Stimulated activated naive CD4-positive, alpha-beta T cell (primary cell): Measurements from ENCODE around the gene CYSTM1.

Source experiments
- DNase-seq, 6 experiments: peaks; one replicate each; lab custom pipeline; 2025; lab: John Stamatoyannopoulos, UW

Gene CYSTM1

GRCh38 chr5:140174465-140175366 is at the start of gene CYSTM1:
CYSTM1 (plus strand) TSS chr5:140175188; CDS start chr5:140194466, 19,278 bp downstream.
- peak; percentile 93 to 95 (median 95) for DNase-seq

- no peak for DNase-seq
Observed at GRCh38 chr5:140125637-140126036, 49.4 kb upstream of the CYSTM1 start, which contains the start of gene IGIP. IGIP (plus strand) TSS chr5:140125937; CDS start chr5:140128477, 2,540 bp downstream.

DNA sequence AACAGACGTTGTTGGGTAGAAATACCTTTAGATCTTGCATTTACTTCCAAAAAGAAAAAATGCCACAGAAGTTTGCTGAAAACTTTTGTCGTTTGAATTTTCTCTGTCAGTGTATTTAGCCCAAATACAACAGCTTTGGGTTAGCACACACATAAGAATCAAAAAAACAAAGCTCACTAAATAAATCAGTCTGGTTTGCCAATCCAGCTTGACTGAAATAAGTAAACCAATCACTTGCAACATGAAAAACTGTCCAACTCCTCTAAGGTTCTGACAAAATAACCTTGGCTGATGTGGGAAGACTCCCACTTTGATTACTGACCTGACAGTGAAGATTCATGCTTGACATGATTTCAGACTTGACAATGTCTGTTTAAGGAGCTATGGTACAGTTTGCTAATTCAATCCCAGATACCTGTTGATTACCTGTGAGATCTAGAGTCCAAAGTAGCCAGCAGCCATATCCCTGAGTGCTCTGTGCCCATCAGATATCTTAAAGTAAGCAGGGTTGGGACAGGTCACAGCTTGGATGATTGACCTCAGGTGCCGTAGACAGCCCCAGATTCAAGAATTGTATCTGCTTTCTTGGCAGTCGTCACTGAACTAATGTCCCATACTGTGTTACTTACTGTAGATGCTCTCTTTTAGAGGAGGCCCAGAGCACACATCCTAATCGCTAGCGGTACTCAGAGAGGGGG is 48.5 kb upstream of the CYSTM1 start:
- DNase-seq, result no peak

- no peak for DNase-seq
Observed at GRCh38 chr5:140128376-140128775, 46.6 kb upstream of the CYSTM1 start.

- no peak for DNase-seq
Observed at GRCh38 chr5:140130949-140131733, 43.8 kb upstream of the CYSTM1 start.

DNA sequence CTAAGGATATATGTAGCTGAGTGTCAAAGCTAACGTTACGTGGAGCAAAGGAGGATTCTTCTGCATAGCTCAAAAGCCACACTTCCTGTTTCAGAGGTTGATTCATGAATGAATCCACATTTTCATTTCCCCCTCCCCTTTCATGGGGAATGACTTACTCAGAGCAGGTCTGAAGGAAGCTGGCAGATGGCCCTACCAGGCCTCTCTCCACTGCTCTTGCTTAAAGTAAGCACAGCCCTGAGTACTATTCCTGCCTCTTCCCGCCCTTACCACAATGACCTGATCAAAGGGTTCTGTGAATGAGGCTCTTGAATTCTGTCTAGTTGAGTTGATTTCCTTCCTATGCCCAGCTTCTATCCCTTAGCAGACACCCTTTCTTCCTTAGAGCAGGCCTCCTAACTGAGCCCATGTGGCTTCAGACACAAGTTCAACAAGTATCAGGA is 43.0 kb upstream of the CYSTM1 start:
- peak in 1 of 6 experiments; percentile 4 for DNase-seq

GRCh38 chr5:140133514-140134167 is 41.3 kb upstream of the CYSTM1 start:
- no peak for DNase-seq

DNA sequence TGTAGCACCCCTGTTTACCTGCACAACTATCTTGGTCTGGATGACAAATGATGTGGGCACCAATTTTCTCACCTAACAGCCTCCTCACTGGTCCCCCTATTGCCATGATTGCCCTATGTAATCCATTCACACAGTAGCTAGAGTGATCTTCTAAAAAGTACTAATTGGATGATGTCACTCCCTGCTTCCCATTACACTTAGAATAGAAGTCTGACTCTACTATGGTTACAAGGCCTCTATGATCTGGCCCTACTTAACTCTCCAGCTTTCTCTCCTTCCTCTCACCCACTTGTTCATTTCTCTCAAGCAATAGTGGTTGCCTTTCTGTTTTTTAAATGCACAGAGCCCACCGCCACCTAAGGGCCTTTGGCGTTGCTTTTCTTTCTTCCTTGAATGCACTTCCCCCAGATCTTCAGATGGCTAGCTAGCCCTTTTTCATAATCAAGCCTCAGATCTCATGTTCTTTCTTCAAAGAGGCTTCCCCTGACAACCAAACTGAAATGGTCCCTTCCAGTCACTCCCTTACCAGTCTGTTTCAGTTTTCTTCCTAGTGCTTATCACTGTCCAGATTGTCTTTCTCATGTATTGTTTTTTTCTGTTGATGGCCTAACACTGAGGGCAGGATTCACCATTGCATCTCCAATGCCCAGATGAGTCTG is 40.6 kb upstream of the CYSTM1 start:
- no peak for DNase-seq

DNA sequence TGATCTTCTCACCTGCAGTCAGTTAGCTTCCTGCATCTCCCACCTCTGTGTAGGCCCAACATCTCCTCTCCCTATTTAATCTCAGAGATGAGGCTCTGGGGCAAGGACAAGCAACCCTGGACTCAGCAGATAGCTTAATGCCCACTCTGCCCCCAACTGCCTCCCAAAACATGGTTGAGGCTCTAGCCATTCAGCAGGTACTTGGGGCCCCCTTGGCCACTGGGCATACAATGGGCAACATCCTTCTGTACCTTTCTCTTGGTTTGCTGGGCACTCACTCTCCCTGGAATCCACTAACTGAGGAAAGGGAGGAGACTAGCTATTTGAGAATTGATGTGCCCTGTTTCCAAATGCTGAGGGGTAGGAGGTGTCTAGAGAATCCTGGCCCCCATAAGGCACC is 39.9 kb upstream of the CYSTM1 start:
- DNase-seq, result no peak

- DNase-seq, result no peak
Observed at GRCh38 chr5:140136624-140137023, 38.4 kb upstream of the CYSTM1 start.

GRCh38 chr5:140140435-140140834 is 34.6 kb upstream of the CYSTM1 start:
- no peak for DNase-seq

DNA sequence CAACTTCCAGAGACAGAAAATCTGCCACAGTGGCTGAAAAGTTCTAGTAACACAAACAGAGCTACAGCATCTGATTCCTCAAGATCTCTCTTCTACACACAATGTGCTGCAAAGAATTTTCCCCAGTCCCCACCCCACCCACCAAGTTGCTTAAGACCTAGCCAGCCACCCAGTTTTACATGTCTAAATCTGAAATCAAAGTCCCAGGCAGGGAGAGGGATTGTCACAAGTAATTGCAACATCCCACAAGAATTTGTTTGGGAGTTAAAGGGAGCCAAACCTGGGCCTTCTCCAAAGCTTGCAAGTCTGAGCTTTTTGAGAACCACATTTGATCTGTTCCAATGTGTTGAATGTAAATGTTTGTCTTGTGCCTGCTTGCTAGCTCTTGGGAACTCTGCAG is 33.7 kb upstream of the CYSTM1 start:
- DNase-seq, result no peak

DNA sequence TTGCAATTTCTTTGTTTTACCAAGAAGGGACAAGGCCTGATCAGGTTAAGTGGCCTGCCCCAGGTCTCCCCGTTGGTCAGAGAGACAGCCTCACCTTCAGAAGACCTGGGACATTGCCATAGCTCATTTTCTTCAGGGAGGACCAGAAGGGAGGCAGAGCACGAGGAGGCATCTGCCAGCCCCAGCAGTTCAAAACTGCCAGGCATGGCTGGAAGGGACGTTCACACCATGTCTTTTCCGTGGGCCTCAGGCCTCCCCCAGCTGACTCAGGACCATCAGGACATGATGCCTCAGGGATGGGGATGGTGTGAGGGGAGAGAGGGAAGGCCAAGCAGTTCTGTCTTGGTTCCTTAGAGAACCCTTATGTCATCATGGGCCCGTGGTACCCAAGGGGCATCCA is 32.7 kb upstream of the CYSTM1 start:
- DNase-seq, result no peak

DNA sequence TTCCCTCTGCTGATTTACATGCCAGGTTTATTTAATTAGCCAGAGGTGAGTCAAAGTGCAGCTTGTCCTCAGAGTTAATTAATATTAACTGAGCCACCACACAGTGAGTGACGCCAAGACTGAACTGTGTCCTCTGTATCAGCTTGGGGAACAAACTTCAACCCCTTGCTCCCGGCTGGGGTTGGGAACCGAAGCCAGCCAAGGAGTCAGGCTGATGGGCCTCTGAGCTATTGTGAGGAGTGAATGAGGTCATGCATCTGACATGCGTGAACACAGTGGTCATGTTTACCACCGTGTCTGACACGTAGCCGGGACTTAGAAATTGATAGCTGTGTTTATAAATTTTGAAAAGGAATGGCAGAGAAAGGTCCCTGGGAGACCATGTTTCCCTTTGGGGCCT is 32.1 kb upstream of the CYSTM1 start:
- no peak for DNase-seq

- DNase-seq, result no peak
Observed at GRCh38 chr5:140143521-140144258, 31.3 kb upstream of the CYSTM1 start.

GRCh38 chr5:140145256-140145655 is 29.7 kb upstream of the CYSTM1 start:
- DNase-seq, result no peak

DNA sequence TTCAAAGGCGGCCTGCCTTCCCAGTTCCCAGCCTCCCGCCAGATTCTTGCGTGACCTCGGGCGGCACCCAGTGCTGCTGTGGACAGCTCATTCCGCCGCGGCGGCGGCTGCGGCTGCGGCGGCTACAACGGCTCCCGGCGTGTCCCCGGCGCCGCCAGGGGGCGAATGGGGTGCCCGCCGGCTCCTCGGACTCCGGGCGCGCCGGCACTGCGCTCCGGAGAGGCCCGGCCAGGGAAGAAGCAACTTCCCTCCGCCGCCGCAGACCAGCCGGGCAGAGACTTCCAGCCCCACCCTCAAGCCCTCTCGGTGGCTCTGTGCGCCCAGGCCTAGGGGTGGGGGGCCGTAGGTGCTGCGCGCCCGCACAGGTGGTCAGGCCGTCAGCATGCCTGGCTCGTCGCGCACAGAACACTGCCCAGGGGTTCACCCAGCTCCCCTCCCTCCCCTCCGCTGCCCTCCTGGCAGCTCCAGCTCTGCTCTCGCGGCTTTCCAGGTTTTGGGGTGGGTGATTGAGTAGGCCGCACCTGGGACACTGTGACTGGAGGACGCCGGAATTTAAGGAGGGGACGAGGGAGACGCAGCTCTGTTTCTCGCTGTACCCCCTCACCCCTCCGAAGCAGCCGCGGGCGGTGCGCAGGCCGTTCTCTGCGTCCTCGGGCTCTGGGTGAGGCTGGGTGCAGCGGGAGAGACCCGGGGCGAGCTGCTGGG is 29.0 kb upstream of the CYSTM1 start:
- DNase-seq, result peak in 5 of 6 experiments; percentile 19 to 38 (median 28)

GRCh38 chr5:140146523-140146842 is 28.5 kb upstream of the CYSTM1 start:
- DNase-seq, result no peak

DNA sequence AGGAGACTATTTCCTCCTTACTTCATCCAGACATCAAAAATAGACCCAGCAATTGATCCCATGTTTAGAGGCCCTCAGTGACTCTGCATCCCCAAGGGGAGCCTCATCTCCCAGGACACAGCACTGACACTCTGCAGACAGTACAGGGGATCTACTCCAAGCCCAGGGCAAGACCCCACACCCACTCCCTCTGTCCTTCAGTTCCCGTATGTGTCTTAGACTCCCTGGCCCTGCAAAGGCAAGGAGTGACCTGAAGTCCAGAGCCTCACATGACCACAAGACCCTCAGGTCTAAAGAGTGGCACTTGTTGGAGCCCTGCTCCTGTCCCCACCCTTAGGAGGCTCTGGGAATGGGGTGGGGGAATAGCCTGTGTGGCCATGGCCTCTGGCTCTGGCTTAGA is 27.5 kb upstream of the CYSTM1 start:
- no peak for DNase-seq

DNA sequence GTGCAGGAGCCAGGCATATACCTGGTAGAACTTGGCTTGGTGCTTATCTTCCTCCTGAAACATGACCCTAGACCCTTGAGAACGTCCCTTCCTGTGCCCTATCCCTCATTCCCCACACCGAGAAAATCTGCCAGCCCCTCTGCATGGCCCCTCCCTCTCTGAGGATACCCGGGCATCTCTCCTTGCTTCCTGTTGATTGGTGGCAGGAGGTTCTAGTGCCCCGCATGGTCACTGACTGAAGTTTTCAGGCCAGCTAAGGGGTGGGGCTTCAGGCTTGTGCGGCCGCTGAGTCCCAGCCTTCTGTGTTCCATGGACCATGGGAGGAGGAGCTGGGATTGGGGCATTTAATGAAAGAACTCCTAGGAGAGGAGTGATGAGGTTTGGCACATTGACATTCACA is 26.5 kb upstream of the CYSTM1 start:
- DNase-seq, result no peak
